Cortex of kidney (tissue), 1 donor: Measurements from ENCODE around the gene SLC6A19.

Source experiments
- DNase-seq: peaks from one replicate; lab custom pipeline; 2025; lab: John Stamatoyannopoulos, UW

Gene SLC6A19

GRCh38 chr5:1166370-1166769 lies 35.0 kb upstream of the SLC6A19 start:
- DNase-seq, result no peak

DNA sequence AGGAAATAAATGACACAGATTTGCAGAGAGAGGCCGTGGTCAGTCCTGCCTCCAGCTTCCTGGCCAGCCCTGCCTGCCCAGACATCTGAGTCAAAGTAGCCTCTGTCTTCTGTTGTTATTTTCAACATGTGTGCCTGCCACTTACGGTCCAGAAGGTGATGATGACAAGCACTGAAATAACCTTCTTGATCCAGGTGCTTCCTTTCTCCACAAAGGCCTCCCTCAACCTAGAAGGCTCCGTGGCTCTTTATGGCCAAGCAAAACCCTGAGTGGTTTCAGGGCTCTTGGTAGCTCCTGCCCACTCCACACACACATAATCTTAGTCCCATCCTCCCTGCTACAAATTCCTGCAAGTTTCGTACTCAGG lies 34.1 kb upstream of the SLC6A19 start:
- no peak for DNase-seq

GRCh38 chr5:1167728-1168709 lies 33.4 kb upstream of the SLC6A19 start:
- DNase-seq, result no peak

DNA sequence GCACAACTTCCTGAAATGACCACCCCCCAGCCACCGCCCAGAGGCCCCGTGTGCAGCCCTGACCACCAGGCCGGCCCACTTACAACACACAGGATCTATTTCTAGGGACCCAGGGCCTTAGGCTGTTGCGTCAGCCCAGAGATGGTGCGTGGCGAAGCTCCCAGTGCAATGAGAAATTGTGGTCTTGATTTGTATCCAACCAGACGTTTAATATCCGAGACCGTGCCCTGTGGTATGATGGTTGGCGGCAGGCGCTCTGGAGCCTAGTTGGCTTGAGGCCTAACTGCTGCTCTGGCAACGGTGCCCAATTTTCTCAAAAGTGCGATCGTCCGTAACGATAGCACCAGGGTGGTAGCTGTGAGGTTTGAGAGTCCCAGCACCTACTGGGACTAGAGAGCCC lies 32.6 kb upstream of the SLC6A19 start:
- no peak for DNase-seq

DNA sequence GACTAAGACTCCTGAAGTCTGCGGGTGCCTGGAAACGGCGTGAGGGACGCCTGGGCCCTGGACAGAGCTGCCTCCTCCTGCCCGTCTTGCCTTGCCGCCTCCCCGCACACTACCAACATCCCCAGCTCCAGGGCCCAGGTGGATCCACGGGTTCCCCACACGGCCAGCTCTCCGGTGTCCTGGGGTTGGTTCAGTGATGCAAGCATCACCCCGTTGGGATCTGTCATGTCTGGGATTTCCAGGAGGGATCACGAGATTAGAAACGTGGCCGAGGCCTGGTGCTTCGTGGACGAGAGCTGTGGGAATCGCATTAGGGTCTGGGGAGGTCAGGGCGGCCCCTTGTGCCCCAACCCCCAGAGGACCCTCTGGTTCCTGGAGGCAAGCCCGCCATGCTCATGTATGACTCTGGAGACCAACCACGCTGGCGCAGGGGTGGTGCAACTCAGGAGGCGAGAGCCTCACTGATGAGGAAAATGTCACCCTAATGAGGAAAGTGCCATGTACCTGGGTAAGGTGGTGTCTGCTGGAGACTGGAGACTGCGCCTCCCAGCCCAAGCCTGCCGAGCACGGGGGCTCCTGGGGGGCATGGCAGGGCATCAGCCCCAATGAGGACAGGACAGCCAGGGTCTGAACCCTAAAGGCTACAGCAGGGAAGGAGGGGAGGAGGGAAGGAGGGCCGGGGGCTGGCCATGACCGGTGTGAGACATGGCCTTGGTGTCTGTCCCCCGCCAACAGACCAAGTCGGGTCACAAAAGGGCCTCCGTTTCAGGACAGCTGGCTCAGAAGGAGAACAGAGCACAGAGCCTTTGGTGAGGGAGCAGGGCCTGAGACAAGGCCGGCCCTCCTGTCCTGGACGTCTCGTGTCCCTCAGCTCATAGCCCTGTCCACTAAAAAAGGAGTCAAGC lies 31.9 kb upstream of the SLC6A19 start:
- DNase-seq, result no peak

DNA sequence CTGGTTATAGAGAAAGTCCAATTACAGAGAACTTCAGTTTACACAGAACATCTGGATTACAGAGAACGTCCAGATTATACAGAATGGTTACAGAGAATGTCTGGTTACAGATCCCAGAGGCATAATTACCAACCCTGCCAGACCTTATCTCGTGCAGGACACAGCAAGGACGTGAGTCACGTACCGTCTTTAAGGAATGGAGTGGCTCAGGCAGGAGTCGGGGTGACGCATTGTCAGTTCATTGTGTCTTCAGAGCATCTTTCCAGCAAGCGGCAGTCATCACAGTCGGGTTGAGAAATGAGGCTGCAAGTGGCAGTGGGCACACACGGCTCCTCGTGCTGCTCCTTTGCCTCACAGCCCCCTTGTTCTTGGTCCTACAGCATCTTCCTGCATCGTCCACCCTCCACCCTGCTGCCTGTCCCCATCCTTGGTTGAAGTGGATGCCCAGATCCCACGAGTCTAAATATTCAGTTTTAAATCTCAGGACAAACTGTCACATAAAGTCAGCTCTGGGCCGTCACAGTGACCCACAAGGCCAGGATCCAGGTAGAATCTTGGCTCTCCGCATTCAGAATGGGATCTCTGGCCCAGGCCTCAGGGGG lies 30.0 kb upstream of the SLC6A19 start:
- DNase-seq, result no peak

- DNase-seq, result no peak
Observed at GRCh38 chr5:1172007-1172581, 29.3 kb upstream of the SLC6A19 start.

- DNase-seq, result no peak
Observed at GRCh38 chr5:1172670-1173404, 28.6 kb upstream of the SLC6A19 start.

DNA sequence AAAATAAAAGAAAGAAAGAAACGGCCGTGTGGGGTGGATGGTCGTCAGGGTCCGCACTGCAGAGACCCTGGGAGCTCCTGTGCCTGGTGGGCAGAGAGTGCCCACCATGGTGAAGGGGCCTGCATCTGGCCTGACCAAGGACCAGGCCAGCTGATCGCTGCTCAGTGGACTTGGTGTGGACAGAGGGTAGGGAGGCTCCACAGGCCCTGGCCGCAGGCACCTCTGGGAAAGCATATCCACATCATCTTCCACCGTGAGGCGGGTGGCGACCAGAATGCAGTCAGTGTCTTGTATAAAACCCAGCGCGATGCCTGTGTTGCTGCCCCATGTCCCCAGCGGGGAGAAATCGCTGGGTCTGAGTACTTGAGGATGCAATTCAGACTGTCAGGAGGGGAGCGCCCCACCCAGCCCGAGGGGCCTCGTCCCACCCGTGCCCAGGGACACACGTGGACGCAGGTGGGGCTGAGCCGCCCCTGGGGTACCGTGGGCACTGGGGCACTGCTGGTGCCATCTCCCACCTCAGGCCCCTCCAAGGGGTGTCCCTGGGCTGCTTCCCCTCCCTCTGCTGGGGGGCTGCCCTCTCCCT lies 27.8 kb upstream of the SLC6A19 start:
- DNase-seq, result no peak

- no peak for DNase-seq
Observed at GRCh38 chr5:1174122-1174936, 27.1 kb upstream of the SLC6A19 start.

DNA sequence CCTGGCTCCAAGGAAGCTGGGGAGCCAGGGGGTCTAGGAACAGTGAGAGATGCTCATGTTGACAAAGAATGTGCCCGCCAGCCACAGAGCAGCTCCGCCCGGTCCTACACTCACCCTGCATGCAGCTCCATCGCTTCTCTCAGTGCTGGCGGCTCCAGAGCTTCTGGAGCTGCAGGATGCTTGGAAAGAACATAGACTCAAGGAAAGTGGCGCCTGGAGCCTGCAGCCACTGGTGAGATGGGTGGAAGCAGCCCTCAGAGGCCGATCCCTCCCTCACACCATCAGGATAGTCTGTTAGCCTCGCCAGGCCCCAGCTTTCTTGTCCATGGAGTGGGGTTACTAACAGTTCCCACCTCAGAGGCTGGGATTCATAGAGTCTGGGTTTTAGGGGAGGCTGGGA lies 26.4 kb upstream of the SLC6A19 start:
- no peak for DNase-seq

GRCh38 chr5:1175801-1176472 lies 25.5 kb upstream of the SLC6A19 start:
- DNase-seq, result no peak

DNA sequence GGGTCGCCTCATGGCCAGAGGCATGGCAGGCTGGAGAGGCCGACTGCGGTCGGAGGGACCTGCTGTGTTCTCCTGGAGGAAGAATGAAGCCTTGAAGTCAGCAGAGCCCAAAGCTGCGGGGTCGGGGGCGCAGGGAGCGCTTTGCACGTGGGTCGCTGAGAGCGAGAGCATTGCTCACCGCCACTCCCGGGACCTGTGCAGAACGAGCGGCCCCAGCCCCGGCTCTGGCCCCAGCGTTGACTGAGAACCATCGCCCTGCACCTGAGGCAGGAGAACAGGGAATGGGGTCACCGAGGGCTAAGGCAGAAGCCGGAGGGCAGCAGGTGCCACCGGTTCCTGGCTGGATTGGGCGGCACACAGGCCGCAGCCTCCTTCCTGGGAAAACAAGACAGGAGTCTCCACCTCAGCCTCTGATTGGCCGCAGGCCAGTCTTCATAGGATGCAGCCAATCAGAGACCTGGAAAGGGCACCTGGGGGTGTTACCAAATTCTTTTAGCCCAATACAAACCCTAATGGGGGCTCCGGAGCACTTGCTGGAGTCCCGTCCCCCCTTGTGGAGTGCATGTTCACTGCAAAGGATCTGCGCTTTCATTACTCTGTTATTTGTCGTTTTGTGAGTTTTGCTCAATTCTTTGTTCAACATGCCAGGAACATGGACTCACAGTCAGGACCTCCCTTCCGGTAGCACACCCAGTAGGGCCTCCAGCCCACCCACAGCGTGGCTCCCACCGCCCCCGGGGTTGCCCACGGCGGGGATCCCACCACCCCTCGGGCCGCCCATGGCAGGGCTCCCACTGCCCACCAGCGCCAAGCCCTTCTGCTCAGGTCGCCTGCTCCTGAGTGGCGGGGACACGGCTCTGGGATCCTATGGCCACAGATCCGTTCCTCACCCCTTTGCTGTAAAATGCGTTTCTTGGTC lies 24.7 kb upstream of the SLC6A19 start:
- no peak for DNase-seq

DNA sequence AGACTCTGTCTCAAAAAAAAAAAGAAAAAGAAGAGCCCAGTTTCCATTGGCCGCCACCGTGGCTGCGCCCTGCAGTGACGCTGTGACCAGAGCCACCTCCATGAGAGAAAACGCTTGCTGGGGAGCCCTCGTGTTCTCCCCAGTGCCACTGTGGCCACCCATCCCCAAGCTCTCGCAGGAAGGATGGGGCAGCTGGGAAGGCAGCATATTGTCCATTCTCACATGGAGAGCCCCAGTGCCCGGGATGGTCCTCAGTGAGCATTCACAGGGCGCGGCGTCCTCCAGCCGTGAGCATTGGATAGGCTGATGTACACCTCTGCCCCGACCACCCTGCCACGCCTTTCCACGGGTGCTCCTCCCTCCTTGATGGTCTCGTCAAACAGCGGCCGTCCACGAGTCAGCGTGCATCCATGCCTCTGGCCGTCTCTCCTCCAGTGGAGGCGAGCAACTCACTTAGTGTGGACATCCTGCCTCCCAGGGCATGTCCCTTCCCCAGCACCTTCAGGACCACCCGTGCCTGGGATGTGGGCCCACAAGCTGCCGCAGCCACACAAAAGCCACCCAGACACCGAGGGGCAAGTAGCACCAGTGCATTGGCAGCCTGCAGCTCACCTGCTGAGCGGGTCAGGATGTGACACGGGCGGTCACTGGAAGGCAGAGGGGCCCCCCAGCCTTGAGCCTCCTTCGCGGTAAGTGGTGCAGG lies 23.4 kb upstream of the SLC6A19 start:
- no peak for DNase-seq

- no peak for DNase-seq
Observed at GRCh38 chr5:1178529-1179382, 22.6 kb upstream of the SLC6A19 start.

DNA sequence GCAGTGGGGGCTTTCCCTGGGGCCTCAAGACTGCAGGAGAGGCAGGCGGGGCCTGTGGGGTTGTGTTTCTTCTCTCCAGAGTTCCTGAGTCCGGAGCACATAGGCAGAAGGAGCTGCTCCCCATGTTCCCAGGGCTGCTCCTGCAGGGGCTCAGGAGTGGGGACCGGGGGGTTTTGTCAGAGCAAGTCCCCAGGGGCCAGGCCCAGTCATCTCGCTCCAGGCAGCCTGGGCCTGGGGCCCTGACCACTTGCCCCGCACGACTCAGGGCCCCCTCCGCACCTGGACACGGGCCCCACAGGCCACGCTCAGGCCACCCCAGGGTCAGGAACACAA lies 22.0 kb upstream of the SLC6A19 start:
- DNase-seq, result no peak

DNA sequence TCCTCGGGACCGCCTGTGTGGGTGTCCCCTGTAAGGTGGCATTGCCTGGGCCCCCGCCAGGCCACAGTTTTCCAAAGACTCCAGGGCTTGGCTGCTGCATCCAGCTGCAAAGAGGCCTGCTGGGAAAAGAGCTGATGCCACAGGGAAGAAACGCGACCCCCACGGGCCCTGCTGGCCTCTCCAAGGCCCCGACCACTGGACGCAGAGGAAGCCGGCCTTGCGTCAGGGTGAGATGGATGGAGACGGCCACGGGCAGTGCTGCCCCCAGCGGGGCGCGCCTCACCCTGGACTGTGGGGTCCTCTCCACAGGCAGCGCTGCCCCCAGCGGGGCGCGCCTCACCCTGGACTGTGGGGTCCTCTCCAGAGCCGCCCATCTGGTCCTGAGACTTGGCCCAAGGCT lies 21.3 kb upstream of the SLC6A19 start:
- no peak for DNase-seq
